D341Med (cell line): ENCODE results near the gene B9D2.
A peak's percentile ranks its signal among the peaks of the same experiment; 100 is the strongest.

ENCODE experiments used
- DNase-seq: peaks from one replicate; pipeline ENCODE4 v3.0.0; 2012; ENCODE audit warnings: low spot score

The B9D2 gene

GRCh38 chr19:41327076-41327575 lies 36.8 kb downstream of the B9D2 start:
- DNase-seq = no peak

DNA sequence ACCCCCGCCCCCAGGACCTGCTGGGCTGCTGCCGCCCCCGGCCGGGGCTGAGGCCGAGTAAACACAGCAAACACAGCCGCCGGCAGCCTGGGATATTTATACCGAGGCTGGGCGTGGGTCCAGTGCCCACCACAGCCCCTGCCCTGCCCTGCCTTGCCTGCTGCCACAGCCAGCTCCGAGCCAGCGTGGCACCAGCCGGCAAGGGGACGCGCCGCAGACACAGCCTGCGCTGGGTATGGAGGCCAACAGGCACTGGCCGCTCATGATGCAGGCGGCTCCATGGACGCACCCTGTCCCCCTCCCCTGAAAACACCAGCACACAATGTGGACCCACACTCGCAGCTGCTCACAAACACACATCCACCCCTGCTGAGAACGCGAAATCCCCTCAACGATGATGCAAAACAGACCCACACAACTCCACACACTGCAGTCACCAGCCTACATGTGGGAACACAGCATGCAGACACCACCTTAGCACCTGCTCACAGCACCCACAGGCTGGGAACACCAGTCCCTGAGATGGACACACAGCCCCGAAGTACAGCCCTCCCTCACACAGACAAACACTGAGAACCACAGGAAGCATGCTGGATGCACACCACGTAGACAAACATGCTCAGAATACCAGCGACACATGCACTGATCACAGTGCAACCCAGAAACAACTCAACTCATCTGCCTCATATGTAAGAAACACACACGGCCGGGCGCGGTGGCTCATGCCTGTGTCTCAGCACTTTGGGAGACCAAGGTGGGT lies 37.8 kb downstream of the B9D2 start:
- no peak for DNase-seq

DNA sequence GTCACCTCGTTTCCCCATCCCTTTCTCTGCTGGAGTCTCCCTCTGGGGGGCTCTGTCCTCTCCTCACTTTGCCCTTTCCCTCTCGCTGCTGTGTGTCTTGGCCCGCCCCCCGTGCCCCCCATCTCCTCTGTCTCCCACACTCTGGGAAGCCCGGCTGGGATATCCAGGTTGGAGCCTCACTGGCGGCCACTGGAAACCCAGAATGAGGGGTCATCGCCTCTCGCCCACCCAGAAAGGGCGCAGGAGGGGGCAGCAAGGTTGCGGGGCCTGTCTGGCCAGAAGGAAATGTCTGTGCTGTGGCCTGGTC lies 38.4 kb downstream of the B9D2 start:
- DNase-seq = no peak

DNA sequence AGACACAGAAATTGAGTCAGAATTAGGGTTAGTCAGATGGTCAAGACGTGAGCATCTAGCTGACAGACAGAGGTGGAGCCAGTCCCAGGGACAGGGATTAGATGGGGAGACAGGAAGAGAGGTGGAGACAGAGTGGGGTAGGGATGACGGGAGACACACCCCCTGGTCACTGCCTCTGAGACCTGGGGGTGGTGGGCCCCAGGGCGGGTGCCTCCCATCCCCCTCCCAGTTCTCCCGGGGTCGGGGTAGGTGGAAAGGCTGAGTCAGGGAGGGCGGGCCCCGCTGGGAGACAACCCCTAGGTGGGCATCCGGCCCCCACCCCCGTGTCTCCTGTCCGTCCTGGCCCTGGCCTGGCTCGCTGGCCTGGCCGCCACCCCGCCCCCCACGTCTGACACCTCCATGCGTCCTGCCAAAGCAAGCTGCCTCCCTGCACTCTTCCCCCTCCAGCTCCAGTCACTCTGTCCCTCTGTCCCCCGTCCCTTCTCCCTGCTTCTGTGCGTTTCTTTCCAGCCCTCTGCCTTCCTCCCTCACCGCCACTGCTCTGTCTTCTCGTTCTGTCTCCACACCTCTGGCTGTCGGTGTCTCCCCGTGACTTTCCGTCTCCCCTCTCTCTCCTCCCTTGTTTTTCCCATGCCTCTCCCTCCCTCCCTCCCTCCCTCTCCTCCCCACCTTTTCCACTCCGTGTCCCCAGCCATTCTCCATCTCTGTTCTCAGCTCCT lies 38.9 kb downstream of the B9D2 start:
- no peak for DNase-seq

GRCh38 chr19:41324231-41324702 lies 39.7 kb downstream of the B9D2 start:
- no peak for DNase-seq

GRCh38 chr19:41323430-41324125 lies 40.4 kb downstream of the B9D2 start:
- DNase-seq = no peak

DNA sequence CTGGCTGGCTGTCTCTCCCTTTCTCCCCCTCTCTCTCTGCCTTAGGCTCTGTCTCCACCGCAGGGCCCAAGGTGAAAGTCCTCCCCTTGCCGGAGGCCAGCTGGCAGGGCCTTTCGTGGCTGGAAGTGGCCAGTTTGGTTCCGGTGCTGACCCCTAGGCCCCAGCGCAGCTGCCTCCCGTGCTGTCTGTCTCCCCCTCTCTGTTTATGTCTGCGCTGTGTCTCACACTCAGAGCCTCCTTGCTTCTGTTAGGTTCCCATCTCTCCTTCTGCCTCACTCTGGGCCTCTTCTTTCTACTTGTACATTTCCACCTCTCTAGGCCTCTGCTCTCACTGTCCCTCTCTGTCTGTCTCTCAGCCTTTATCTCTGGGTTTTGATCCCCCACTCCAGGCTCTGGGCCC lies 40.9 kb downstream of the B9D2 start:
- no peak for DNase-seq

GRCh38 chr19:41322451-41322850 lies 41.5 kb downstream of the B9D2 start:
- DNase-seq = no peak

GRCh38 chr19:41321600-41322270 lies 42.2 kb downstream of the B9D2 start:
- DNase-seq = peak; percentile 50

GRCh38 chr19:41321204-41321599 lies 42.7 kb downstream of the B9D2 start:
- DNase-seq = no peak

DNA sequence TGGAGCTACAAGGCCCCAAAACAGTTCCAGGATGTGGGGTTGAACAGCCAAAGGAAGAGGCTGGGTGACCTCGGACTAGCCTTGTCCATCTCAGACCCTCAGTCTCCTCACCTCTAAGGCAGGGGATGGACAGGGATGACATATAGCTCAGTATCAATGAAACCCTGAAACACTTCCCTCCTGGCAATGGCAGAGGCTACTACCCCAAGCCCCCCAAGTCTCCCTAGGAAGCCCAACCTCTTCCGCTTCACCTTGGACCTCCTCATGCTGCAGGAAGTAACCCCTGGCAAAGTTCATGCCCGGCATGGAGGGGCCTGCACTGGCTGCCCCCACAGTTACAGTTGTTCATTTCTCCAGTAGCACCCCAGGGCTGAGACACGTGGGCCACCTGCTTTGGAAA lies 43.4 kb downstream of the B9D2 start:
- no peak for DNase-seq

GRCh38 chr19:41320185-41320518 lies 43.8 kb downstream of the B9D2 start:
- DNase-seq = no peak

DNA sequence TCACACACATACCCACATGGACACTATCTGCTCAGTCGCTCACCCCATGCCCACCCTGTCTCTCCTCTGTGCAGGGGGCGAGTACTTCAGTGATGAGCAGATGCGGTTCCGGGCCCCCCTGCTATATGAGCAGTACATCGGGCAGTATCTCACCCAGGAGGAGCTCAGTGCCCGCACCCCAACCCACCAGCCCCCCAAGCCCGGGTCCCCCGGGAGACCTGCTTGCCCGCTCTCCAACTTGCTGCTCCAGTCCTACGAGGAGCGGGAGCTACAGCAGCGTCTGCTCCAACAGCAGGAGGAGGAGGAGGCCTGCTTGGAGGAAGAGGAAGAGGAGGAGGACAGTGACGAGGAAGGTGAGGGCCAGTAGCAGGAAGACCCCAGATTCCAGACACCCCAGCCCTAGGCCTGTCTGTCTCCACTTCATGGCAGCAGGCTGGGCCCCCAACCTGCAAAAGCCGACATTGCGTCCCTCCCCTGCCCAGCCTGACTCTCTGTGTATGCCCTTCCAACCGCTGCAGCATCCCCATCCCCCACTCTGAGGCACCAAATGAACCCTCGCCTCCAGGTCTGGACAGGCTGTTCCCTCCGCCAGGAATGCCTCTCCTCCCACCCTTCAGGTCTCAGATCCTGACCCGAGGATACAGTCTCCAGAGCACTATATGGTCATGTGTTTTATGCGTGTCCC lies 44.3 kb downstream of the B9D2 start:
- DNase-seq = no peak

DNA sequence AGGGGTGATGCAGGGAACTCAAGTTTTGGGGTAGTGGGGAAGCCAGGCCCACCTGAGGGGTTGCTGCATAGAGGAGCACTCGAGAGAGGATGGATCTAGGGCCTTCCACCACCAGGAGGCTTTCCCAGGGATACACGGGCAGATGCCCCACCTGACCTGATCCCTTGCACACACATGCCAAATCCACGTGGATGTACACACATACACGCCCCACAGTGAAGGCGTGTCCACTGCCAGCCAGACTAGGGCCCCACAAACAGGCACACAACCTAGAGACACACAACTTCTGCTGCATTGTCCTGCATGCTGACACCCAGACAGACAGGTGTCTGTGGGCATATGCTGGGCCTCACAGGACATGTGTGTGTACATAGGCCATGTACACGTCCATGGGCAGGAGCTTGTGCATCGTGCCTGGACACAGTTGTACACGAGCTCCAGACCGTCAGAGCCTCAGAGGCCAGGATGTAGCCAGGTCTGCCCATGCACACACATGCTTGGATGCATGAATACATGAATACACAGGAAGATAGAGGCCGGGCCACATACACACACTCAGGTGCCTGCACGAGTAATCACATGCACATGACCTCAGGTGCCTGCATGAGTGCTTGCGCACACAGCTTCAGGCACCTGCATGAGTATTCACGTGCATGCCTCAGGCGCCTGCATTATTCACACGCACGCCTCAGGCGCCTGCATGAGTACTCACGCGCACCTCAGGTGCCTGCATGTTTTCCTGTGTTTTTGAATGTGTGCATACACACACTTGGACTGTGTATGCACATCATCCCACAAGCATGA lies 45.1 kb downstream of the B9D2 start:
- DNase-seq = no peak

GRCh38 chr19:41316306-41316920 lies 47.5 kb downstream of the B9D2 start:
- no peak for DNase-seq

- no peak for DNase-seq
These were observed 52.3 kb downstream of the B9D2 start for GRCh38 chr19:41311613-41312012.

GRCh38 chr19:41311072-41311471 lies 52.9 kb downstream of the B9D2 start:
- DNase-seq = no peak

DNA sequence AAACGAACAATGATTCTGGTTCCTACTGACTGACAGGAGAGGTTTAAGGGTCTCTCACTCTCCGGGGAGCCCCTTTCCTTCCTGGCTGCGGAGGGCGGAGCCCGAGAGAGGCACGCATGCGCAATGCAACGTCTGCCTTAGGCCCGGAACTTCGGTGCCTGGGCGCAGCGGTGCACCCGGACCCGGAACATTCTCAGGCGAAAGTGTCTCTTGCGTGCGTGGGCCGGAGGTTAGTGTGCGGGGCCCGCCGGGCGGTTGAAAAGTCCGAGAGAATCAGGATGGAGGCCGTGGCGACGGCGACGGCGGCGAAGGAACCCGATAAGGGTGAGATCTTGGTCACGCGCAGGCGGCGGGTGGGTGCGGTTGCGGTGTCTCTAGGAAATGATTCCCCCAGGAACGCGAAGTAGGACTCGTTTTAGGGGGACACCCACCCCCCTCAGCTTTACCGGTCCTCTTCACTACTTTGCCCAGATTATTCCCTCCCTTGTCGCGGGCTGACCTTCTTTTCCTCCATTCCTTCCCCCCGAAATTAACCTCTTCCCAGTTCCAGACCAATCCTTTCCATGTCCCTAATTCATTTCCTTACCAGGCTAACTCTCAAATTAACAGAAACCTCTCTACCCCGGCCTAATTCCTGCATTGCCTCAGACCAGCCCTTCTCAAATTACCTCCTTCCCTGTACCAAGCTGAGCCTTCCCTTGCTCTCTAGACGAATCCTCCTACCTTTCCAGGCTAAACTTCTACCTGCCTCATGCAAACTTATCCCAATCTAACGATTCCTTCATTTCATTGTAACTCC lies 53.7 kb downstream of the B9D2 start, which contains the start of gene CCDC97:
TSS of gene CCDC97 (plus strand) at position 140 of the 799 bp plus-strand sequence. CDS start at position 279, 139 bp downstream.
- DNase-seq = peak; percentile 94

DNA sequence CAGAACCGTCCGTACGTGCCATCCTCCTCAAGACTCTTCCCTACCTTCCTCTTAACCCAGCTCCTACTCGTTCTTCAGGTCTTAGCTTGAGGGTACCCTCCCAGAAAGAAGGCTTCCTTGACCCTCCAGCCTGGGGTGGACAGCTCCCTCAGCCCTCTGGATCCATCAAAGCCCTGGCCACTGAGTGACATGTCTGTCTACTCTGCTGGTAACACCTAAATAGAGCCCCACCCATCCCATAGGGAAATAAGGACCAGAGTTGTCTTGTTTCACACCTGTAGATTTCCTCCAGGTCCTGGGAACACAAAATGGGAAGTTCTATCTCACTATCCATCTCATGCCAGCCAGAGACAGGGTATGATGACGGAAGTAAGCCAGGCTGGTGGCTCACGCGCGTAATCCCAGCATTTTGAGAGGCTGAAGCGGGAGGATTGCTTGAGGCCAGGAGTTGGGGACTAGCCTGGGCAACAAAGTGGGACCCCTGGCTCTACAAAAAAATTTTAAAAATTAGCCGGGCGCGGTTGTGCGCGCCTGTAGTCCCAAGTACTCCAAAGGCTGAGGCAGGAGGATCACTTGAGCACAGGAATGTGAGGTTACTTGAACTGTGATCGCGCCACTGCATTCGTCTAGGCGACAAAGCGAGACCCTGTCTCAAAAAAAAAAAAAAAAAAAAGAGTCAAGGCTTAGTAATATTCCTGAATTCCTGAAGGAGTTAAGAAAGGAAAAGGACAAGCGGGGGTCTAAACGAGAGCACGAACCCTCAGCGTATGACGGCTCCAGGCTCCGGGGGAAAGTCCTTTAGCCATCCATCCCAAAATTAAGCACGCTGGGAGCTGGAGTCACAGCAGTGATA lies 54.5 kb downstream of the B9D2 start:
- DNase-seq = no peak
